ENCODE results near the gene APPBP2. TPM values are rescaled to one million over a fixed set of nuclear protein-coding genes. Genes with fewer than 3 reads are reported as not detected.

APPBP2 gene
- total RNA-seq, 1 experiment from 2014 or later: 33.1 TPM

GRCh38 chr17:60398227-60398959 lies 127.6 kb downstream of the APPBP2 start:
- Mint-ChIP-seq H3K36me3 (ENCODE audit: insufficient read depth, unreplicated experiment) (no peaks in the 10 kb centered on the region), H3K27ac (ENCODE audit: low read depth, unreplicated experiment) (no peak overlapping the region), H3K4me3 (ENCODE audit: unreplicated experiment) (no peak overlapping the region), H3K27me3 (ENCODE audit: insufficient read depth, unreplicated experiment) (no peaks in the 10 kb centered on the region), H3K9me3 (ENCODE audit: unreplicated experiment) (no peaks in the 10 kb centered on the region), H3K4me1 (ENCODE audit: insufficient read depth, unreplicated experiment) (no peaks in the 10 kb centered on the region)
- BruUV-seq (replicated peaks): no TSS peak
- intact Hi-C loops (cut with micrococcal nuclease): loop anchor here (10.0 kb wide), 2 partner anchors 94 to 124 kb away; no protein-coding TSS in a partner anchor
- POLR2A ChIA-PET: interaction anchor here (0.6 to 1.0 kb wide), 3 partner anchors 9 to 128 kb away, joined by 3 to 5 read pairs (median 3); no protein-coding TSS in a partner anchor
- no peak for DNase-seq (ENCODE audit: unreplicated experiment)
- TF ChIP-seq, protein P1, sequence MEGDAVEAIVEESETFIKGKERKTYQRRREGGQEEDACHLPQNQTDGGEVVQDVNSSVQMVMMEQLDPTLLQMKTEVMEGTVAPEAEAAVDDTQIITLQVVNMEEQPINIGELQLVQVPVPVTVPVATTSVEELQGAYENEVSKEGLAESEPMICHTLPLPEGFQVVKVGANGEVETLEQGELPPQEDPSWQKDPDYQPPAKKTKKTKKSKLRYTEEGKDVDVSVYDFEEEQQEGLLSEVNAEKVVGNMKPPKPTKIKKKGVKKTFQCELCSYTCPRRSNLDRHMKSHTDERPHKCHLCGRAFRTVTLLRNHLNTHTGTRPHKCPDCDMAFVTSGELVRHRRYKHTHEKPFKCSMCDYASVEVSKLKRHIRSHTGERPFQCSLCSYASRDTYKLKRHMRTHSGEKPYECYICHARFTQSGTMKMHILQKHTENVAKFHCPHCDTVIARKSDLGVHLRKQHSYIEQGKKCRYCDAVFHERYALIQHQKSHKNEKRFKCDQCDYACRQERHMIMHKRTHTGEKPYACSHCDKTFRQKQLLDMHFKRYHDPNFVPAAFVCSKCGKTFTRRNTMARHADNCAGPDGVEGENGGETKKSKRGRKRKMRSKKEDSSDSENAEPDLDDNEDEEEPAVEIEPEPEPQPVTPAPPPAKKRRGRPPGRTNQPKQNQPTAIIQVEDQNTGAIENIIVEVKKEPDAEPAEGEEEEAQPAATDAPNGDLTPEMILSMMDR (IDR thresholded peaks at IDR 0.05; ENCODE audit: unreplicated experiment): no peak
- CTCF ChIA-PET: interaction anchor here (0.5 to 0.6 kb wide), 2 partner anchors 29 to 97 kb away, joined by 3 to 4 read pairs; no protein-coding TSS in a partner anchor

DNA sequence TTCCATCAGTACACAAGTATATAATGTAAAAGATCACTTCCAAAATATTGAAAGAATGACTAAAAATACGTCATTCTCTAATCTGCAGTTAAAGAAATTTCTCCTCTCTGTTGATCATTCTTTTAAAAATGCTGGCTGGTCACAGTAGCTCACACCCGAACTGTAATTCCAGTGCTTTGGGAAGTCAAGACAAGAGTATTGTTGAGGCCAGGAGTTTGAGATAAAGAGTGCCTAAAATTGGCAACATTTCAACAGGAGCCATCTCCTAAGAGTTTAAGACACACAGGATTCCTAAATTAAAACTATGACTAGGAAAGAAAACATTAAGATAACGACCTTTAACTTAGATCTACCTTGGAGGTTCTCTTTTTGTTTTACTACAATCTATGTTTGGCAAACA lies 129.6 kb downstream of the APPBP2 start:
- no peak for DNase-seq (ENCODE audit: unreplicated experiment)
- Mint-ChIP-seq H3K9me3 (ENCODE audit: unreplicated experiment) (no peaks in the 10 kb centered on the region), H3K27me3 (ENCODE audit: insufficient read depth, unreplicated experiment) (no peaks in the 10 kb centered on the region), H3K36me3 (ENCODE audit: insufficient read depth, unreplicated experiment) (no peaks in the 10 kb centered on the region), H3K27ac (ENCODE audit: low read depth, unreplicated experiment) (no peak overlapping the region), H3K4me3 (ENCODE audit: unreplicated experiment) (no peak overlapping the region), H3K4me1 (ENCODE audit: insufficient read depth, unreplicated experiment) (peaks cover 5% of the 10 kb centered on the region)
- BruUV-seq (replicated peaks): no TSS peak
- intact Hi-C loops (cut with micrococcal nuclease): loop anchor here (10.0 kb wide), 2 partner anchors 92 to 122 kb away; no protein-coding TSS in a partner anchor
- TF ChIP-seq, protein P1 (IDR thresholded peaks at IDR 0.05; ENCODE audit: unreplicated experiment): no peak
- ChIA-PET POLR2A (no interaction called here), CTCF (interaction anchor here (0.6 to 0.7 kb wide), 2 partner anchors 8 to 38 kb away, joined by 3 to 6 read pairs; no protein-coding TSS in a partner anchor)

GRCh38 chr17:60395508-60396065 lies 130.5 kb downstream of the APPBP2 start:
- BruUV-seq (replicated peaks): no TSS peak
- peaks cover 9% of the 10 kb centered on the region for H3K4me1 Mint-ChIP-seq (ENCODE audit: insufficient read depth, unreplicated experiment)
- no peak overlapping the region for H3K27ac Mint-ChIP-seq (ENCODE audit: low read depth, unreplicated experiment)
- H3K9me3 Mint-ChIP-seq (ENCODE audit: unreplicated experiment): no peaks in the 10 kb centered on the region
- no peak overlapping the region for H3K4me3 Mint-ChIP-seq (ENCODE audit: unreplicated experiment)
- intact Hi-C loops (cut with micrococcal nuclease): loop anchor here (10.0 kb wide), 2 partner anchors 91 to 121 kb away; no protein-coding TSS in a partner anchor
- TF ChIP-seq, protein P1 (IDR thresholded peaks at IDR 0.05; ENCODE audit: unreplicated experiment): no peak
- H3K36me3 Mint-ChIP-seq (ENCODE audit: insufficient read depth, unreplicated experiment): no peaks in the 10 kb centered on the region
- ChIA-PET CTCF (interaction anchor here (0.6 to 0.7 kb wide), 2 partner anchors 9 to 11 kb away, joined by 3 read pairs; no protein-coding TSS in a partner anchor), POLR2A (no interaction called here)
- no peak for DNase-seq (ENCODE audit: unreplicated experiment)
- H3K27me3 Mint-ChIP-seq (ENCODE audit: insufficient read depth, unreplicated experiment): no peaks in the 10 kb centered on the region

All from MCF 10A (cell line).